HEK293T (cell line): ENCODE measurements around the gene RAMACL.

Experiments
- ARNT ChIP-seq: fragments of 450-650 bp; IDR thresholded peaks from 2 replicates; pipeline ENCODE4 v1.6.1; 2017; ENCODE audit warnings: mild to moderate bottlenecking
- BHLHE40 ChIP-seq: fragments of 450-650 bp; IDR thresholded peaks from 2 replicates; pipeline ENCODE4 v1.6.1; 2016; ENCODE audit warnings: mild to moderate bottlenecking, moderate library complexity, borderline replicate concordance
- ELF4 ChIP-seq: fragments of 450-650 bp; IDR thresholded peaks from 2 replicates; pipeline ENCODE4 v1.6.1; 2017; ENCODE audit warnings: antibody characterized with exemption
- FOXA1 ChIP-seq: fragments of 450-650 bp; IDR thresholded peaks from 2 replicates; pipeline ENCODE4 v1.6.1; 2016; ENCODE audit warnings: mild to moderate bottlenecking
- FOXK2 ChIP-seq: fragments of 450-650 bp; IDR thresholded peaks from 2 replicates; pipeline ENCODE4 v1.6.1; 2016; ENCODE audit warnings: mild to moderate bottlenecking
- FOXM1 ChIP-seq: fragments of 450-650 bp; IDR thresholded peaks from 2 replicates; pipeline ENCODE4 v1.6.1; 2017; ENCODE audit warnings: mild to moderate bottlenecking, borderline replicate concordance
- HDGF ChIP-seq: fragments of 450-650 bp; IDR thresholded peaks from 2 replicates; pipeline ENCODE4 v1.6.1; 2017; ENCODE audit warnings: antibody characterized with exemption, borderline replicate concordance
- LEF1 ChIP-seq: fragments of 450-650 bp; IDR thresholded peaks from 2 replicates; pipeline ENCODE4 v1.6.1; 2017; ENCODE audit warnings: mild to moderate bottlenecking, borderline replicate concordance
- SUZ12 ChIP-seq: fragments of 450-650 bp; IDR thresholded peaks from 2 replicates; pipeline ENCODE4 v1.6.1; 2016; ENCODE audit warnings: mild to moderate bottlenecking
- TARDBP ChIP-seq: fragments of 450-650 bp; IDR thresholded peaks from 2 replicates; pipeline ENCODE4 v1.6.1; 2016
- TF ChIP-seq, protein P1 (sequence below): fragments of 450-650 bp; IDR thresholded peaks from 2 replicates; pipeline ENCODE4 v1.6.1; 2016

DNA sequence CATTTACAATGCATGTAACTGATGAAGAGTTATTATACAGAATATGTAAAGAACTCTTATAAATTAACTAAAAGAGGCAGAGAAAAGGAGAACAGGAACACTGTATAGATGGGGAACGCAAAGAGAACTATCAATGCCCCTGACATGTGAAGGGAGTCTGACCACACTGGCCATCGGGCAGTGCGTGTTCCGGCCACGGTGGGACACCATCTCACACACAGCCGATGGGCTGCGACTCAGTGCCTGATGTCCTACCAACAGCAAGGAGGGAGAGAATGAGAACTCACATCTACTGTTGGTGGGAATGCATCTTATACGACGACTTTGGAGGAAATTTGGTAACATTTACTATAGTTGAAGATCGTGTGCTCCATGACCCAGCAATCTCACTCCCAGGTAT lies 15.5 kb upstream of the RAMACL start:
- TF ChIP-seq FOXK2 (no peak), ELF4 (no peak), FOXM1 (no peak), TARDBP (no peak), LEF1 (no peak), FOXA1 (no peak), BHLHE40 (no peak), SUZ12 (no peak), ARNT (no peak), HDGF (no peak)
- TF ChIP-seq, protein P1, sequence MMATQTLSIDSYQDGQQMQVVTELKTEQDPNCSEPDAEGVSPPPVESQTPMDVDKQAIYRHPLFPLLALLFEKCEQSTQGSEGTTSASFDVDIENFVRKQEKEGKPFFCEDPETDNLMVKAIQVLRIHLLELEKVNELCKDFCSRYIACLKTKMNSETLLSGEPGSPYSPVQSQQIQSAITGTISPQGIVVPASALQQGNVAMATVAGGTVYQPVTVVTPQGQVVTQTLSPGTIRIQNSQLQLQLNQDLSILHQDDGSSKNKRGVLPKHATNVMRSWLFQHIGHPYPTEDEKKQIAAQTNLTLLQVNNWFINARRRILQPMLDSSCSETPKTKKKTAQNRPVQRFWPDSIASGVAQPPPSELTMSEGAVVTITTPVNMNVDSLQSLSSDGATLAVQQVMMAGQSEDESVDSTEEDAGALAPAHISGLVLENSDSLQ = no peak
